OCI-LY7 (cell line): ENCODE measurements around the gene ARSJ. TPM values are rescaled to one million over a fixed set of nuclear protein-coding genes. Genes with fewer than 3 reads are reported as not detected.

Source experiments
- BruUV-seq: library from RNA; stranded (reverse); fragments of 400-500 nt; replicated peaks from 2 replicates; lab custom pipeline; 2021; lab: Mats Ljungman, UMichigan
- CTCF ChIA-PET: fragments of 300-600 bp; sonication (Branson Sonifier 250); formaldehyde crosslinking; loops from one replicate; lab custom pipeline; 2022; ENCODE audit warnings: antibody characterized with exemption; ENCODE audit not compliant: unreplicated experiment; lab: Charles Lee
- POLR2A ChIA-PET: fragments of 300-600 bp; sonication (Branson Sonifier 250); formaldehyde crosslinking; loops from one replicate; lab custom pipeline; 2022; ENCODE audit warnings: antibody characterized with exemption; lab: Charles Lee
- DNase-seq: peaks from one replicate; pipeline ENCODE4 v3.0.0-alpha.2; 2015; ENCODE audit warnings: low spot score
- H2AFZ ChIP-seq: fragments of 200-600 bp; sonication (generic), shearing (Covaris generic); 2 replicates; pipeline ENCODE4 v1.6.1; 2014; ENCODE audit warnings: mild to moderate bottlenecking, antibody characterized with exemption, low read length, moderate library complexity
- H3K27ac ChIP-seq: fragments of 200-600 bp; sonication (generic); 2 replicates; pipeline ENCODE4 v1.5.1; 2014; ENCODE audit warnings: mixed run types, low read depth, mild to moderate bottlenecking, moderate library complexity, low read length, inconsistent platforms; ENCODE audit not compliant: poor library complexity, severe bottlenecking
- H3K36me3 ChIP-seq: fragments of 200-600 bp; sonication (generic); 2 replicates; pipeline ENCODE4 v1.6.1; 2014; ENCODE audit warnings: mild to moderate bottlenecking, antibody characterized with exemption, low read length, moderate library complexity, mixed read lengths; ENCODE audit not compliant: insufficient read depth
- H3K4me1 ChIP-seq: fragments of 200-600 bp; sonication (generic); 2 replicates; pipeline ENCODE4 v1.5.1; 2014; ENCODE audit warnings: mild to moderate bottlenecking, low read length; ENCODE audit not compliant: insufficient read depth, poor library complexity, severe bottlenecking
- H3K4me2 ChIP-seq: fragments of 200-600 bp; sonication (generic); 2 replicates; pipeline ENCODE4 v1.6.1; 2014; ENCODE audit warnings: mild to moderate bottlenecking, low read length
- H3K4me3 ChIP-seq: fragments of 200-600 bp; sonication (generic); 2 replicates; pipeline ENCODE4 v1.5.1; 2014; ENCODE audit warnings: mild to moderate bottlenecking, low read depth, low read length; ENCODE audit not compliant: poor library complexity, severe bottlenecking
- H3K79me2 ChIP-seq: fragments of 200-600 bp; sonication (generic); 2 replicates; pipeline ENCODE4 v1.6.1; 2016; ENCODE audit warnings: low read depth, mild to moderate bottlenecking, low read length, moderate library complexity, mixed read lengths; ENCODE audit not compliant: insufficient read depth
- H3K9me2 ChIP-seq: fragments of 200-600 bp; sonication (generic); 2 replicates; pipeline ENCODE4 v1.6.1; 2016; ENCODE audit warnings: mild to moderate bottlenecking, low read length, mixed read lengths; ENCODE audit not compliant: insufficient read depth
- H3K9me3 ChIP-seq: fragments of 200-600 bp; sonication (generic); 2 replicates; pipeline ENCODE4 v1.6.1; 2014; ENCODE audit warnings: mild to moderate bottlenecking, mixed run types, low read length, mixed read lengths
- H4K20me1 ChIP-seq: fragments of 200-600 bp; sonication (generic); 2 replicates; pipeline ENCODE4 v1.6.1; 2014; ENCODE audit warnings: mild to moderate bottlenecking, antibody characterized with exemption, low read length, moderate library complexity, mixed read lengths; ENCODE audit not compliant: insufficient read depth
- EZH2phosphoT487 ChIP-seq: fragments of 200-600 bp; sonication (generic); IDR thresholded peaks from 2 replicates; pipeline ENCODE4 v1.6.1; 2018; ENCODE audit warnings: low read depth, borderline replicate concordance, mild to moderate bottlenecking, mixed run types, antibody characterized with exemption, low read length, moderate library complexity, mixed read lengths
- intact Hi-C: fragments of 100-400 bp; cut with micrococcal nuclease; formaldehyde crosslinking; loops from one replicate; pipeline ENCODE4 v1.10.0; 2022; ENCODE audit not compliant: unreplicated experiment
- total RNA-seq, 2 experiments: library from RNA; depleted of rRNA in 1 of 2; stranded (reverse); fragments of >200 nt in 1 of 2; shearing (Covaris generic) in 1 of 2; gene quantifications; 2 replicates each; pipeline ENCODE4 v1.2.3, GENCODE V29; 2014 to 2022
- TF ChIP-seq, protein P1 (sequence below): fragments of 200-600 bp; sonication (generic); conservative IDR thresholded peaks from 2 replicates; pipeline ENCODE4 v1.5.1; 2014; ENCODE audit warnings: mild to moderate bottlenecking, antibody characterized with exemption, low read length, moderate library complexity, mixed read lengths

ARSJ gene
- total RNA-seq, 2 experiments from 2014 or later, result not detected

DNA sequence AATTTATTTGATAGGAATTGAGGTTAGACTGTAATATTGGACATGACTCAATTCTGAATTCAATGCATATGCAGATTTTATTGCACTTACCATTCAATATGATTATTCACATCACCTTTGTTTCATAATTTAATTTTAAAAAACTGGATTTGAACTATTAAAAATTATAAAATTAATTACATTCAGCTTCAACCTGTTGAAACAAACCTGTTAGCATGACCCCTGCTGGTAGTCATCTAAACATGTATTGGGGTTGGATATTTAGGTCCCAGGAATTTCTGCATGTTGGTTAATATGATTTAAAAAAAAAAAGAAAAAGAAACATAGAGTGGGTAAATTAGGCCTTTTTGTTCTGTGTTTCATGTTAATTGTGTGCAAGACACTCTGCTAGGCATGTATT is 85.9 kb downstream of the ARSJ start:
- ChIA-PET CTCF (no interaction called here), POLR2A (interaction anchor here (0.7 kb wide), 1 partner anchor 1511 kb away, joined by 3 read pairs; no protein-coding TSS in a partner anchor)
- Histone ChIP-seq H3K4me3 (no peak overlapping the region), H3K9me2 (no peaks in the 10 kb centered on the region), H3K27ac (no peak overlapping the region), H3K36me3 (no peaks in the 10 kb centered on the region), H3K4me2 (no peak overlapping the region), H3K79me2 (no peaks in the 10 kb centered on the region), H3K9me3 (peaks cover 7% of the 10 kb centered on the region; the same call in 1 of the 2 replicates), H3K4me1 (peaks cover 2% of the 10 kb centered on the region), H4K20me1 (no peaks in the 10 kb centered on the region), H2AFZ (no peak overlapping the region)
- no TSS peak for BruUV-seq
- intact Hi-C loops, result no loop called here
- peak; percentile 12 for DNase-seq
- TF ChIP-seq EZH2phosphoT487, result no peak
- TF ChIP-seq, protein P1, sequence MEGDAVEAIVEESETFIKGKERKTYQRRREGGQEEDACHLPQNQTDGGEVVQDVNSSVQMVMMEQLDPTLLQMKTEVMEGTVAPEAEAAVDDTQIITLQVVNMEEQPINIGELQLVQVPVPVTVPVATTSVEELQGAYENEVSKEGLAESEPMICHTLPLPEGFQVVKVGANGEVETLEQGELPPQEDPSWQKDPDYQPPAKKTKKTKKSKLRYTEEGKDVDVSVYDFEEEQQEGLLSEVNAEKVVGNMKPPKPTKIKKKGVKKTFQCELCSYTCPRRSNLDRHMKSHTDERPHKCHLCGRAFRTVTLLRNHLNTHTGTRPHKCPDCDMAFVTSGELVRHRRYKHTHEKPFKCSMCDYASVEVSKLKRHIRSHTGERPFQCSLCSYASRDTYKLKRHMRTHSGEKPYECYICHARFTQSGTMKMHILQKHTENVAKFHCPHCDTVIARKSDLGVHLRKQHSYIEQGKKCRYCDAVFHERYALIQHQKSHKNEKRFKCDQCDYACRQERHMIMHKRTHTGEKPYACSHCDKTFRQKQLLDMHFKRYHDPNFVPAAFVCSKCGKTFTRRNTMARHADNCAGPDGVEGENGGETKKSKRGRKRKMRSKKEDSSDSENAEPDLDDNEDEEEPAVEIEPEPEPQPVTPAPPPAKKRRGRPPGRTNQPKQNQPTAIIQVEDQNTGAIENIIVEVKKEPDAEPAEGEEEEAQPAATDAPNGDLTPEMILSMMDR, result peak; percentile 75

DNA sequence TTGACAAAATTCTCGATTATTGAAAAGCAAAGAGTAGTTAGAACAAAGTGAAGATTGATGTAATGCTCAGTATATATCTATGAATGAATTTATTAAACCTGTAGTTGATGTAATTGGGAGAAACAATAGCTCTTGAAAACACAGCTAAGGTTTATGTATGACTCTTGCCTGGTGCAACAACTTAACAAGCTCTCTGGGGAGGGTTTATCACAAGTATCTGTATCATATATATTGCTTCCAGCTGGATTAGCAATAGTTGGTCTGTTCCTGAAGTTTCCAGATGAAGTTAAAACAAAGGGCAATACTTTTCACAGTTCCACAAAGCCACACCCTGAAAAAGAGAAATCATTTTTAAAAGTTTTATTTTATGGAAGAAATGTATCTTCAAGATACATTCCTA is 91.4 kb downstream of the ARSJ start:
- H4K20me1 ChIP-seq, result no peaks in the 10 kb centered on the region
- H3K27ac ChIP-seq, result no peak overlapping the region
- no peaks in the 10 kb centered on the region for H3K4me1 ChIP-seq
- no peaks in the 10 kb centered on the region for H3K9me2 ChIP-seq
- intact Hi-C loops, result no loop called here
- ChIA-PET CTCF (no interaction called here), POLR2A (interaction anchor here (0.6 to 1.4 kb wide), 3 partner anchors 9 to 47 kb away, joined by 4 read pairs; no protein-coding TSS in a partner anchor)
- H3K79me2 ChIP-seq, result no peaks in the 10 kb centered on the region
- no peak overlapping the region for H3K4me3 ChIP-seq
- peaks cover 10% of the 10 kb centered on the region; the same call in 1 of the 2 replicates for H3K9me3 ChIP-seq
- H3K36me3 ChIP-seq, result no peaks in the 10 kb centered on the region
- TF ChIP-seq, protein P1, result no peak
- no peak for TF ChIP-seq EZH2phosphoT487
- BruUV-seq, result no TSS peak
- H3K4me2 ChIP-seq, result no peak overlapping the region
- H2AFZ ChIP-seq, result no peak overlapping the region
- DNase-seq, result no peak

DNA sequence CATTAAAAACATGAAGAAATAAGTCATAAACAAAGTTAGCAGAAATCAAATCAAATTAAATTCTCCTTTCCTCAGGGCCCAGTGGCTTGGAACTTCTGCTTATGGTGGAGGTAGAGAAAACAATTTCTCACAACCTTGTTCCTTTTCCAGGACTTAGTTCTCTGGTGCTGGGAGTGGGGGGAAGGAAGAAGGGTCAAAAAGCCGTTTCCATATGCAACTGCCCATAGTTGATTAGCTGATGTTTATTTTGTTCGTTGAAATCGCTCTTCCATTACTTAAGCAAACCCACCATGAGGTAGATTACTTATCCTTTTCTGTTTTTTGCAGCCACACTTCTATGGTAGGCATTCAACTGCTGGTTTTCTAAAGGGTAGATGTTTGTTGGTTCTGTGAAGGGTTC is 94.2 kb downstream of the ARSJ start:
- no peak for TF ChIP-seq EZH2phosphoT487
- TF ChIP-seq, protein P1, result no peak
- Histone ChIP-seq H3K9me3 (peaks cover 10% of the 10 kb centered on the region; the same call in 1 of the 2 replicates), H3K4me1 (no peaks in the 10 kb centered on the region), H3K36me3 (no peaks in the 10 kb centered on the region), H3K9me2 (no peaks in the 10 kb centered on the region), H3K4me2 (no peak overlapping the region), H2AFZ (no peak overlapping the region), H3K4me3 (no peak overlapping the region), H4K20me1 (no peaks in the 10 kb centered on the region), H3K27ac (no peak overlapping the region), H3K79me2 (no peaks in the 10 kb centered on the region)
- ChIA-PET CTCF (no interaction called here), POLR2A (interaction anchor here (0.6 to 1.0 kb wide), 3 partner anchors 59 to 329 kb away, joined by 3 to 6 read pairs (median 3); no protein-coding TSS in a partner anchor)
- DNase-seq, result no peak
- intact Hi-C loops, result no loop called here
- no TSS peak for BruUV-seq
